ENCODE results near the gene PPP2R2C.

DNA sequence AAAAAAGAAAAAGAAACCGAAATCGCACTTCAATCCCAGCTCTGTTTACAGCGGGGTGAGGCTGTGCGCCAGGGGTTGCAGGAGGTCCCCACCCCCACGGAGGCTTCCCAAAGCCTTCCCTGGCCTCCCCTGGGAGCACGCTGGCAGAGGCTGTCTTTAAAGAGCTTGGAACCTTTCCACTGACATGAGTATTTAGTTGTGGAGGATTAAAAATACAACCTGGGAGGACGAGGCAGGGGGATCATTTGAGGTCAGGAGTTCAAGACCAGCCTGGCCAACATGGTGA lies 69.1 kb downstream of the PPP2R2C start:
- TF ChIP-seq, protein P1, sequence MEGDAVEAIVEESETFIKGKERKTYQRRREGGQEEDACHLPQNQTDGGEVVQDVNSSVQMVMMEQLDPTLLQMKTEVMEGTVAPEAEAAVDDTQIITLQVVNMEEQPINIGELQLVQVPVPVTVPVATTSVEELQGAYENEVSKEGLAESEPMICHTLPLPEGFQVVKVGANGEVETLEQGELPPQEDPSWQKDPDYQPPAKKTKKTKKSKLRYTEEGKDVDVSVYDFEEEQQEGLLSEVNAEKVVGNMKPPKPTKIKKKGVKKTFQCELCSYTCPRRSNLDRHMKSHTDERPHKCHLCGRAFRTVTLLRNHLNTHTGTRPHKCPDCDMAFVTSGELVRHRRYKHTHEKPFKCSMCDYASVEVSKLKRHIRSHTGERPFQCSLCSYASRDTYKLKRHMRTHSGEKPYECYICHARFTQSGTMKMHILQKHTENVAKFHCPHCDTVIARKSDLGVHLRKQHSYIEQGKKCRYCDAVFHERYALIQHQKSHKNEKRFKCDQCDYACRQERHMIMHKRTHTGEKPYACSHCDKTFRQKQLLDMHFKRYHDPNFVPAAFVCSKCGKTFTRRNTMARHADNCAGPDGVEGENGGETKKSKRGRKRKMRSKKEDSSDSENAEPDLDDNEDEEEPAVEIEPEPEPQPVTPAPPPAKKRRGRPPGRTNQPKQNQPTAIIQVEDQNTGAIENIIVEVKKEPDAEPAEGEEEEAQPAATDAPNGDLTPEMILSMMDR (conservative IDR thresholded peaks at IDR 0.05 in 1 of 2, IDR thresholded peaks at IDR 0.05 in 1 of 2; ENCODE audit: low read depth in 1 of 2, low read length in 2 of 2): no peak
- no peak for TF ChIP-seq EZH2 (IDR thresholded peaks at IDR 0.05; ENCODE audit: low read length, missing control alignments)
